Measurements from ENCODE around the gene CHD3.

The CHD3 gene

GRCh38 chr17:7897090-7897489 lies 8.5 kb downstream of the CHD3 start:
- DNase-seq: no peak

- peak in 1 of 5 experiments; percentile 40 for DNase-seq
Measured at GRCh38 chr17:7897773-7898172, 9.2 kb downstream of the CHD3 start.

GRCh38 chr17:7903154-7904103 lies 14.8 kb downstream of the CHD3 start:
- no peak for DNase-seq

GRCh38 chr17:7909089-7909488 lies 20.5 kb downstream of the CHD3 start:
- no peak for DNase-seq

- no peak for DNase-seq
Measured at GRCh38 chr17:7910281-7910680, 21.7 kb downstream of the CHD3 start.

- DNase-seq: no peak
Measured at GRCh38 chr17:7910711-7911110, 22.1 kb downstream of the CHD3 start.

- DNase-seq: no peak
Measured at GRCh38 chr17:7911116-7911515, 22.5 kb downstream of the CHD3 start.

- peak in 2 of 5 experiments; percentile 52 to 84 for DNase-seq
Measured at GRCh38 chr17:7912927-7913524, 24.4 kb downstream of the CHD3 start.

- no peak for DNase-seq
Measured at GRCh38 chr17:7915179-7915610, 26.6 kb downstream of the CHD3 start.

GRCh38 chr17:7915611-7916384 lies 27.2 kb downstream of the CHD3 start, which contains the start of gene RNF227:
Gene RNF227, minus strand, starts transcription at chr17:7916289. Its CDS starts 94 bp downstream, at chr17:7916195.
- DNase-seq: peak; percentile 61 to 90 (median 76)

- no peak for DNase-seq
Measured at GRCh38 chr17:7916385-7916682, 27.7 kb downstream of the CHD3 start.

- DNase-seq: no peak
Measured at GRCh38 chr17:7916808-7917207, 28.2 kb downstream of the CHD3 start.

- no peak for DNase-seq
Measured at GRCh38 chr17:7922269-7922844, 33.8 kb downstream of the CHD3 start.

- peak; percentile 68 to 89 (median 76) for DNase-seq
Measured at GRCh38 chr17:7922845-7923628, 34.4 kb downstream of the CHD3 start.

- DNase-seq: no peak
Measured at GRCh38 chr17:7927596-7927995, 39.0 kb downstream of the CHD3 start.

GRCh38 chr17:7929158-7930023 lies 40.8 kb downstream of the CHD3 start, which contains the start of gene KCNAB3:
Gene KCNAB3, minus strand, starts transcription at chr17:7929856. Its CDS starts 421 bp downstream, at chr17:7929435.
- peak in 4 of 5 experiments; percentile 20 to 85 (median 44) for DNase-seq

GRCh38 chr17:7930841-7931631 lies 42.4 kb downstream of the CHD3 start:
- DNase-seq: no peak

GRCh38 chr17:7931709-7932482 lies 43.3 kb downstream of the CHD3 start, which contains the start of the genes CNTROB and TRAPPC1:
Gene CNTROB, plus strand, starts transcription at chr17:7932206. Its CDS starts 874 bp downstream, at chr17:7933080.
Gene TRAPPC1, minus strand, starts transcription at chr17:7931946. Its CDS starts 117 bp downstream, at chr17:7931829.
- DNase-seq: peak; percentile 99

- DNase-seq: peak in 1 of 5 experiments; percentile 43
Measured at GRCh38 chr17:7932483-7932891, 43.9 kb downstream of the CHD3 start.

All from T-helper 2 cell (primary cell).